IMR-90 (cell line): ENCODE data around the gene VPS37C. TPM values are rescaled to one million over a fixed set of nuclear protein-coding genes. Genes with fewer than 3 reads are reported as not detected.
"Not testable (repeated sequence)": the region's sequence is repeated elsewhere in the genome, so short reads cannot be mapped to it uniquely, and the experiment has no call there.

Experiments
- ATAC-seq: fragments of 200-7000 bp; cut with Tn5 transposase; 2 replicates; pipeline ENCODE4 v1.9.1; 2020; ENCODE audit warnings: low read depth, mild to moderate bottlenecking, moderate library complexity
- BruUV-seq: library from RNA; stranded (reverse); fragments of 400-500 nt; replicated peaks from 2 replicates; lab custom pipeline; 2021; lab: Mats Ljungman, UMichigan
- CTCF ChIA-PET: fragments of 300-600 bp; formaldehyde crosslinking; extraction: SDS; loops from one replicate; lab custom pipeline; 2021; ENCODE audit warnings: antibody characterized with exemption; lab: Yijun Ruan, JAX
- POLR2A ChIA-PET: fragments of 300-600 bp; sonication (Branson Sonifier 250); formaldehyde crosslinking; loops from one replicate; lab custom pipeline; 2022; ENCODE audit warnings: antibody characterized with exemption; ENCODE audit not compliant: unreplicated experiment; lab: Charles Lee
- DNase-seq: peaks from one replicate; pipeline ENCODE4 v3.0.0; 2013
- H2AFZ ChIP-seq: replicated peaks from 2 replicates; pipeline ENCODE3; 2013; ENCODE audit warnings: low read length, mild to moderate bottlenecking; ENCODE audit not compliant: poor library complexity
- H2AK5ac ChIP-seq: 2 replicates; pipeline ENCODE4 v1.6.1; 2013; ENCODE audit warnings: low read depth, low read length, inconsistent platforms
- H2AK9ac ChIP-seq: replicated peaks from 2 replicates; pipeline ENCODE3; 2013; ENCODE audit warnings: mild to moderate bottlenecking, low read depth, low read length, moderate library complexity; ENCODE audit not compliant: poor library complexity
- H2BK120ac ChIP-seq: 2 replicates; pipeline ENCODE4 v1.6.1; 2013; ENCODE audit warnings: low read depth, low read length, inconsistent platforms
- H2BK15ac ChIP-seq: 3 replicates; pipeline ENCODE4 v1.6.1; 2013; ENCODE audit warnings: low read depth, low read length, inconsistent platforms
- H2BK20ac ChIP-seq: 2 replicates; pipeline ENCODE4 v1.6.1; 2013; ENCODE audit warnings: low read depth, mild to moderate bottlenecking, inconsistent platforms, low read length, moderate library complexity
- H2BK5ac ChIP-seq: 2 replicates; pipeline ENCODE4 v1.6.1; 2013; ENCODE audit warnings: mild to moderate bottlenecking, low read depth, low read length, inconsistent platforms; ENCODE audit not compliant: poor library complexity, severe bottlenecking
- H3K14ac ChIP-seq: replicated peaks from 2 replicates; pipeline ENCODE4 v1.6.1; 2013; ENCODE audit warnings: low read depth, low read length, inconsistent platforms
- H3K18ac ChIP-seq: 2 replicates; pipeline ENCODE4 v1.6.1; 2013; ENCODE audit warnings: low read depth, low read length, control low read depth
- H3K23ac ChIP-seq: 2 replicates; pipeline ENCODE4 v1.6.1; 2013; ENCODE audit warnings: low read depth, low read length, inconsistent platforms
- H3K27ac ChIP-seq: 2 replicates; pipeline ENCODE4 v1.5.1; 2013; ENCODE audit warnings: mild to moderate bottlenecking, control low read depth, low read length; ENCODE audit not compliant: insufficient read depth
- H3K27me3 ChIP-seq: 2 replicates; pipeline ENCODE4 v1.6.1; 2013; ENCODE audit warnings: low read length; ENCODE audit not compliant: control insufficient read depth, insufficient read depth
- H3K36me3 ChIP-seq: 2 replicates; pipeline ENCODE4 v1.6.1; 2013; ENCODE audit warnings: low read length, mixed read lengths; ENCODE audit not compliant: control insufficient read depth, insufficient read depth
- H3K4ac ChIP-seq: 2 replicates; pipeline ENCODE4 v1.6.1; 2013; ENCODE audit warnings: low read depth, low read length, inconsistent platforms
- H3K4me1 ChIP-seq: 2 replicates; pipeline ENCODE4 v1.6.1; 2013; ENCODE audit warnings: low read length, mixed read lengths; ENCODE audit not compliant: control insufficient read depth, insufficient read depth
- H3K4me2 ChIP-seq: 2 replicates; pipeline ENCODE4 v1.6.1; 2013; ENCODE audit warnings: low read depth, mild to moderate bottlenecking, control low read depth, low read length, moderate library complexity
- H3K4me3 ChIP-seq: 2 replicates; pipeline ENCODE4 v1.5.1; 2013; ENCODE audit warnings: low read depth, mild to moderate bottlenecking, control low read depth, low read length, moderate library complexity; ENCODE audit not compliant: insufficient read depth
- H3K56ac ChIP-seq: 2 replicates; pipeline ENCODE4 v1.6.1; 2013; ENCODE audit warnings: low read length, inconsistent platforms; ENCODE audit not compliant: insufficient read depth; ENCODE audit errors: extremely low read depth
- H3K79me1 ChIP-seq, 2 experiments: 2 replicates each; pipeline ENCODE4 v1.6.1; 2013; ENCODE audit warnings: low read length in 2 of 2, inconsistent platforms in 1 of 2, low read depth in 1 of 2
- H3K9ac ChIP-seq: 2 replicates; pipeline ENCODE4 v1.6.1; 2013; ENCODE audit warnings: low read depth, low read length, control low read depth
- H3K9me1 ChIP-seq: 2 replicates; pipeline ENCODE4 v1.6.1; 2013; ENCODE audit warnings: low read length, inconsistent platforms; ENCODE audit not compliant: insufficient read depth
- H3K9me3 ChIP-seq: 2 replicates; pipeline ENCODE4 v1.6.1; 2013; ENCODE audit warnings: low read length; ENCODE audit not compliant: control insufficient read depth, insufficient read depth
- H4K20me1 ChIP-seq: 2 replicates; pipeline ENCODE4 v1.6.1; 2013; ENCODE audit warnings: low read length, inconsistent platforms; ENCODE audit not compliant: insufficient read depth
- H4K5ac ChIP-seq: 2 replicates; pipeline ENCODE4 v1.6.1; 2013; ENCODE audit warnings: mild to moderate bottlenecking, low read depth, low read length, control low read depth
- H4K8ac ChIP-seq, 2 experiments: 2 replicates each; pipeline ENCODE4 v1.6.1; 2013; ENCODE audit warnings: low read depth in 2 of 2, low read length in 2 of 2, control low read depth in 1 of 2, inconsistent platforms in 1 of 2
- H4K91ac ChIP-seq: 2 replicates; pipeline ENCODE4 v1.6.1; 2013; ENCODE audit warnings: low read depth, low read length, inconsistent platforms; ENCODE audit not compliant: insufficient read depth
- WGBS, 2 experiments: methylation state at CpG; one replicate each; pipeline versions ENCODE4 v1.1.5 to v1.1.7; 2013; ENCODE audit warnings: missing lambda C conversion rate in 2 of 2; ENCODE audit not compliant: insufficient read length in 1 of 2; ENCODE audit errors: extremely low coverage in 2 of 2; 5-methylcytosine and 5-hydroxymethylcytosine counted together
- dilution Hi-C: fragments of 300-500 bp; cut with HindIII; formaldehyde crosslinking; loops from one replicate; pipeline ENCODE4 v1.14.3; 2018; ENCODE audit warnings: low sequenced_read_pairs; ENCODE audit not compliant: unreplicated experiment
- in situ Hi-C: fragments of 300-500 bp; cut with MboI; formaldehyde crosslinking; loops from 3 replicates; pipeline ENCODE4 v1.14.3; 2019; ENCODE audit warnings: low sequenced_read_pairs, inconsistent platforms, mixed read lengths
- intact Hi-C: fragments of 100-400 bp; cut with micrococcal nuclease; formaldehyde crosslinking; loops from 2 replicates; pipeline ENCODE4 v1.10.0; 2022
- polyA plus RNA-seq, 3 experiments: library from polyadenylated mRNA; depleted of rRNA; stranded (reverse); fragments of >200 nt; gene quantifications; 2 replicates each; pipeline ENCODE4 v1.2.3, GENCODE V29; 2012; ENCODE audit warnings: low replicate concordance in 1 of 3
- total RNA-seq: library from RNA; depleted of rRNA; stranded (reverse); fragments of >200 nt; gene quantifications from 2 replicates; pipeline ENCODE4 v1.2.3, GENCODE V29; 2012

The VPS37C gene
- total and polyA plus RNA-seq, 2 of the 4 experiments (the other 2 are of a cell fraction): 3.2 to 13.2 TPM

- H2BK120ac ChIP-seq, H3K79me1 ChIP-seq, H4K8ac ChIP-seq, H4K20me1 ChIP-seq, H3K4me2 ChIP-seq, in situ Hi-C loops, H2AK5ac ChIP-seq, CTCF ChIA-PET, ATAC-seq, H3K23ac ChIP-seq, H3K4me1 ChIP-seq, BruUV-seq, H2BK5ac ChIP-seq, H2AFZ ChIP-seq, H3K4me3 ChIP-seq, H3K27ac ChIP-seq, H4K91ac ChIP-seq, H4K5ac ChIP-seq, H2BK20ac ChIP-seq, H3K9ac ChIP-seq, intact Hi-C loops, H3K9me1 ChIP-seq, H3K14ac ChIP-seq, H2BK15ac ChIP-seq, dilution Hi-C loops, DNase-seq, H3K36me3 ChIP-seq, H3K18ac ChIP-seq, H3K9me3 ChIP-seq, H3K4ac ChIP-seq, H2AK9ac ChIP-seq, POLR2A ChIA-PET, H3K56ac ChIP-seq: not testable (repeated sequence)
- H3K27me3 ChIP-seq: peaks cover 12% of the 10 kb centered on the region; the same call in 1 of the 2 replicates
- WGBS, 2 experiments: 24% methylated on average over 5 of the region's 14 CpGs; no CpG with 5 or more reads in 1 of the 2 experiments
These were observed 43.4 kb upstream of the VPS37C start for GRCh38 chr11:61204502-61205059.

GRCh38 chr11:61203873-61204272 is 42.6 kb upstream of the VPS37C start:
- H3K27ac ChIP-seq, H3K23ac ChIP-seq, H2BK5ac ChIP-seq, H2AK5ac ChIP-seq, ATAC-seq, H2AFZ ChIP-seq, H3K4me2 ChIP-seq, H3K4me3 ChIP-seq, BruUV-seq, H3K36me3 ChIP-seq, H4K91ac ChIP-seq, intact Hi-C loops, H2BK120ac ChIP-seq, H2BK20ac ChIP-seq, H3K9me1 ChIP-seq, H3K79me1 ChIP-seq, POLR2A ChIA-PET, H3K18ac ChIP-seq, H2BK15ac ChIP-seq, H3K9ac ChIP-seq, H3K14ac ChIP-seq, H3K9me3 ChIP-seq, H4K5ac ChIP-seq, H3K4ac ChIP-seq, H2AK9ac ChIP-seq, DNase-seq, H3K4me1 ChIP-seq, H4K20me1 ChIP-seq, dilution Hi-C loops, H4K8ac ChIP-seq, H3K56ac ChIP-seq, in situ Hi-C loops, CTCF ChIA-PET: not testable (repeated sequence)
- no CpG with 5 or more reads among the region's 5 CpGs for WGBS, 2 experiments
- H3K27me3 ChIP-seq: peaks cover 12% of the 10 kb centered on the region; the same call in 1 of the 2 replicates
